ENCODE results near the gene TENT4A.
A peak's percentile ranks its signal among the peaks of the same experiment; 100 is the strongest.

TENT4A gene

DNA sequence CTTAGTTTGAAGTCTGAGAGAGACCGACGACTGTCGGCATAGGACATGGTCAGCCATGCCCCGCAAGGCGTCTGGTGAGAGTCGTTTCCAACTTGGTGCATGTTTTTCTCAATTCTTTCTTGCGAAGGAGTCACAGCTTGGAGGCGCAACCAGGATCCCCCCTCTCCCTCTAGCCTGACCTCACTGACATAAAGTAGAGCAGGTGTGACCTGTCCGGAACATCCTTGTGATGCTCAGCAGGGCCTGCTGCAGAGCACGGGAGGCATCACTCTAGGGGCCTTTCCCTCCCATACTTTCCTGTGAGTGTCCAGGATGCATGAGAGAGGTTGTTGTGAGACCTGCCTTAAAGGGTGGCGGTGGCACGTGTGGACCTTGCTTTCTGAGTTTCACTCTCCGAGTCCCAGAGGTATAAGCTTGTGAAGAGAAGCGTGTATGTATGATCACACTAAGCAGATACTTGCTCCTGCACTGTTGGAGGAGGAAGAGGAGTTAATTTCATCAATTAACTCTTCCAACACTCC is 5.0 kb downstream of the TENT4A start:
- DNase-seq (ENCODE audit: low read depth): no peak

DNA sequence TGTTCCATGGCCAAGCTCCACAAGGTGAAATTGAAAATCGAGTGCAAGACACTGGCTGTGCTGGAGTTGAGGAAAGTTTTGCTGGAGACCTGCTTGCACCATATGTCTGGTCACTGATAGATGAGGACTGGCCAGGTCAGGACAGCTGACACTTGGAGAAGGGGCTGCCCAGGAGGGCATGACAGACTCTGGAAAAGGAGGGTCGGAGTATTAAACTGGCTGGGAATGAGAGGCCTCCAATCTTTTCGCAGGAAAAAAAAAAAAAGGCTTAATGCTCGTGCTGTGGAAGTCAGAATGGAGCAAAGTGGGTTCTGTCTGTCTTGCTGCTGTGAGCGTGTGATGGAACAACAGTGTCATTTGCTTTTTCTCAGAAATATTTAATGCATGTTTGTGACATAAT is 5.5 kb downstream of the TENT4A start:
- DNase-seq (ENCODE audit: low read depth): no peak

DNA sequence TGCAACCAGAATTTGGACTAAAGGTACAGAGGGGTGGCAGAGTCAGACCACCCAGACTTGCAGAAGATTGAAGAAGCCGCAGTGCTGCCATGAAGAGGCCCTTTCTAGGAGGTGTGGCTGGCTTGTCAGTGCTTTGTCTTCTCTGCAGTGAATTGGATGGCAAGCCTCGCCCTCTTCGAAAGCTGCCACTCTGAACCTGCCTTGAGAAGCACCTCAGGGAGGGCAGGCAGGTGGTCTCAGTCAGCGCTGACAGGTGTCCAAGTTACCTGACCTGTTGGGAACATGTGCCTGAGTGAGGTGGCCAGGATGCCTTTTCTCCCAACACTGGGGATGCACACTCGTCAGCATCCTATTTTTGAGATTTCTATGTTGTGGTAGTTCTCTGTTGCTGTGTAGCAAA is 6.2 kb downstream of the TENT4A start:
- DNase-seq (ENCODE audit: low read depth): no peak

DNA sequence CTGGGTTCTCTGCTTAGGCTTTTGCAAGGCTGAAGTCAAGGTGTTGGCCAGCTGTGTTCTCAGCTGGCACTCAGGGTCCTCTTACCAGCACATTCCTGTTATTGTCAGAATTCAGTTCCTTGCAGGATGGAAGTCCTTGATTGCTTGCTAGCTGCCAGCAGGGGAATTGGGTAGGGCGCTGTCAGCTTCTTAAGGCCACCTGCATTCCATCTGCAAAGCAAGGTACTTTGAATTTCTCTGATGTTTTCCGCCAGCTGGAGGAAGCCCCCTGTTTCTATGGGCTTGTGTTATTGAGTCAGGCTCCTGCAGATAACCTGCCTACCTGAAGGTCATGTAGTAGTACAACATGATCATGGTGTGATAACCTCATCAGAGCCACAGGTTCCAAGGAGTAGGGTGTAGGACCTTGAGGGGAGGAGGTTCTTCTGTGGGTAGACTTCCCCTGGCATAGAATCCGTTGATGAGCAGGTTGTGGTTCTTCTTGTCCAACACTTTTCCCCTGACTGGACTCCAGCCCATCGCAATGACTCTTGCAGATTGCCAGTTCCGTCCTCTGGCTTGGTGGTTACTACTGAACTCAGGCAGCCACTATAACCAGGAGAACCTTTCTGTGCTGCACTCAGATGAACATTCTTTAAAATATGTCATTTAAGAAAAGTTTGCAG is 6.8 kb downstream of the TENT4A start:
- no peak for DNase-seq (ENCODE audit: low read depth)

DNA sequence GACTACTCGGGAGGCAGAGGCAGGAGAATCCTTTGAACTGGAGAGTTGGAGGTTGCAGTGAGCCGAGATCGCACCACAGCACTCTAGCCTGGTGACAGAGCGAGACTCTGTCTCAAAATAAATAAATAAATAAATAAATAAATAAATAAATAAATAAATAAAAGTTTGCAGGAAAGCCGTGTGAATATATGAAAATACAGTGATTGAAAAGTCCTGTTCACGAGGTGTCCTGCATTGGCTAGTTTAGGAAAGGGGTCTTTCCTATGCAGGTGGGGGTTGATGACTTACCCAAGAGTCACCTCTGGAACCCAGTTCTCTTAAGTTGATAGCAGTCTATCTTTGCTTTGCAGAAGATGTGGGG is 7.3 kb downstream of the TENT4A start:
- no peak for DNase-seq (ENCODE audit: low read depth)

DNA sequence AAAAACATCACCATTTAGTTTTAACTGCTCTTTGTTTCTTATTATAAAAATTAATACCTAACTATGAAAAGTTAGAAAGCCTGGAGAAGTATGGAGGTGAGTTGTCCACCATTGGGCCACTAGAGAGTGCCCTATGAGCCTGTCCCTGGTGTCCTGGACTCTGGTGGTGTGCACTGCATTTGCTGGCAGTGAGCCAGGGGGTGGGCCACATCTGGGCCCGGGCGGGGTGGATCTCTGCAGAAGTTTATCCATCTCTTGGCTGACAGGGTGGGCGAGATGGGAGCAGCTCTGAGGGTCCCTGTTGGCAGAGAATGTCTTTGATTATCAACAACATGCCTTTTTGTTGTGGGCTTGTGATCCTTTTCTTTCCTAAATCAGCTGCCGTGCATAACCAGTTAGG is 8.2 kb downstream of the TENT4A start:
- no peak for DNase-seq (ENCODE audit: low read depth)

DNA sequence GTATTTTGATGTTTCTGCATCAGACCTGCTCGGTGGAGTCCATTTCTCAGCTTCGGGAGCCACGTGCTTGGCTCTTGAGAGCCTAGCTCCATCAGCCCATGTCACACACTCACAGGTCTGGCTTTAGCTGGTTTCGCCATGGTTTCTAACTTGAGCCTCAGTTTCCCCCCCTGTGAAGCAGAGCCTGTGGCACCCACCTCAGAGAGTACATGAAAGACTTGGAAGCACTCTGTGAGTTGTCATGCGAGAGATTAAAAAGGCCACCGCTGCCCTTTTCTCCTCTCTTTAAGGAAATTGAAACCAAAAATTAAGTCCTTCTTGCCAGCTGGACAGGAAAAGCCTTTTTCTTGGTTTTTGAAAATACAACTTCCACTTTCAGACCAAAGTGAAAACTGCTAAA is 8.8 kb downstream of the TENT4A start:
- no peak for DNase-seq (ENCODE audit: low read depth)

GRCh38 chr5:6723122-6723815 is 10.0 kb downstream of the TENT4A start:
- DNase-seq (ENCODE audit: low read depth): no peak

- DNase-seq (ENCODE audit: low read depth): no peak
These were observed 10.6 kb downstream of the TENT4A start for GRCh38 chr5:6723816-6724300.

DNA sequence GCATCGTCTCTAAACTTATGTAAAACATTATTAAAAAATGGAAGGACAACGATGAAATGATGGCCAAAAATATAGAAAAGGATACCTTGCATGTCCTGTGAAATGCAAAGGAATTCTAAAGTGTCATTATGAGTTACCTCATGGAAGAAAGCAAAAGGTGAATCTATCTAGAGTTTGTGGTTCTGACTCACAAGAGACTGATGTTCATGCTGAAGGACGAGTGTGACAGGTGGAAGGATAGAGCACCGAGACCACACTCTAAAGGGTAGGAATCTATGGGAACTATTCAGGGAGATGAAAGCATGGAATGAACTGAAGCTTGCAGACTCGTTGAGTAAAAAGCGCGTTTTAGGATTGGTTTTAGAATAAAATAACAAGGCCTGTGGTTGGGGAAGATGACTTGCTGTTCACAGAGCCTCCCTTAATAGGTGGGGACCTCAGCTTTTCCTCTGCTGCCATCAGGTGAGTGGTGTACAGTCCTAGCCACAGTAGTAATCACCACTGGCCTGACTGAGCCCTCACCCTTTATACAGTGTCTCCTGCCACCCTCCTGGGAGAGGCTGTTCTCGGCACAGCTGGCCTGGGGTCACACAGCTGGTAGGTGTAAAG is 11.2 kb downstream of the TENT4A start:
- DNase-seq (ENCODE audit: low read depth): no peak

- DNase-seq (ENCODE audit: low read depth): no peak
These were observed 12.2 kb downstream of the TENT4A start for GRCh38 chr5:6725421-6725820.

- no peak for DNase-seq (ENCODE audit: low read depth)
These were observed 12.8 kb downstream of the TENT4A start for GRCh38 chr5:6726006-6726405.

- DNase-seq (ENCODE audit: low read depth): no peak
These were observed 14.0 kb downstream of the TENT4A start for GRCh38 chr5:6727231-6727630.

GRCh38 chr5:6728011-6728794 is 15.0 kb downstream of the TENT4A start:
- no peak for DNase-seq (ENCODE audit: low read depth)

DNA sequence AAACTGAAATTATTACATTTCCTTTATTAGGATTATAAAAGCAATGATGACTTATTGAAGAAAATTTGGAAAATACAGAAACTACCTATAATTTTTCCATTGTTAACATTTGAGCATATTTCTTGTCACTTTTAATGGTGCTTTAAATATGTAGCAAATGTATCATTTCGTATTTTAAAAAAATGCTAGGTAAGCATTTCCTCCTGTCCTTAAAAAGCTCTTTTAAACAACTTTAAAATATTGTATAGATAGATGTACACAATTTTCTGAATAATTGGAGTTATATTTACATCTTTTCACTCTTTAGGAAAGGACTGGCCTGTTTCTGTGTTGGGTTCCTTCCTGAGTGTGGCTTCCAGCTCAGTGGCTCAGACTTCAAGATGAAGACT is 15.6 kb downstream of the TENT4A start:
- no peak for DNase-seq (ENCODE audit: low read depth)

- no peak for DNase-seq (ENCODE audit: low read depth)
These were observed 16.4 kb downstream of the TENT4A start for GRCh38 chr5:6729386-6730310.

GRCh38 chr5:6730407-6730806 is 17.2 kb downstream of the TENT4A start:
- DNase-seq (ENCODE audit: low read depth): no peak

DNA sequence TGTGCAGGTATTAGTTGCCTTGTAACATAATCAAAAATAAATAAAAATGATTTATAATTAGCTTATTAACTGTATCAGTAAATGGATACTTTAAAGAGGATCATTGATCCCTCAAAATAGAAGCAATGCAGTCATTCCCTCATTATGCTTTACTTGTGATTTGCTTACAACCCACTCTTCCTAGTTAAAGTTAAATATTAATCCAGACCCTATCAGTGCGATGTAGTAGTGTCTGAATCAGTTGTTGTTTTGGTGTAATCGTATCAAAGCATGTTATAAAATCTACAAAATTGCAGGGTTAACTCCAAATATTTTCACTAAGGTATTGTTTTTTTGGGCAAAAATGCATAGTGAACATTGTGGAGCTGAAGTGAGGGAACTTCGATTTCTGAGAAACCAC is 17.6 kb downstream of the TENT4A start:
- no peak for DNase-seq (ENCODE audit: low read depth)

DNA sequence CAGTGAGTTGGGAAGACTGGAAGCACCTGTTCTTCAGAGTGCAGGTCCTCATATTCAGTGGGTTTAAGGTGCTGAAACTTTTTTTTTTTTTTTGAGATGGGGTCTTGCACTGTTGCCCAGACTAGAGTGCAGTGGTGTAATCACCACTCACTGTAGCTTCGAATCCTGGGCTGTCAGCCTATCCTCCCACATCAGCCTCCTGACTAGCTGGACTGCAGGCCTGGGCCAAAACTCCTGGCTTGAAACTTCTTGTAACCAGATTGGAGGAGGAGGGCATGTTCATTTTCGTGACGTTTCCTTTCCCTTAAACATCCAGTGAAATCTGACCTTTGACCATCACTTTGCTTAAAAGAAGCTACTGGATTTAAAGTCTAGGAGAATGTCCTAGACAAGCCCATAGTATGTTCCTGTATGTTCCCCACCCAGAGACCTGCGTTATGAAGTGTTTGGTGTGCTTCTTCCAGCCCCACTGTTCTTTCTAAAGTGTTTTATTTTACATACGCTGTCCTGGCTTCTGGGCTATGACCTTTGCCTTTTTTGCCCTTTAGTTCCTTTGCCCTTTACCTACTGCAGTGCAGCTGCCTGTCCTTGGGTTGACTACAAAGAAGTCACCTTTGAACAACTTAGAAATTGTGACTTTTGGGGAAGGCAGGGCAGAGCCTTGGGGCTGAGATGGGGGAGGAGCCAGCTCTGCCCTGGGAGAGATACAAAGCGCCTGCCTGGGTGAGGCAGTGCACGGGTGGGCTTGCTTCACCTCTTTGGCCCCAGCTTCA is 18.4 kb downstream of the TENT4A start:
- no peak for DNase-seq (ENCODE audit: low read depth)

DNA sequence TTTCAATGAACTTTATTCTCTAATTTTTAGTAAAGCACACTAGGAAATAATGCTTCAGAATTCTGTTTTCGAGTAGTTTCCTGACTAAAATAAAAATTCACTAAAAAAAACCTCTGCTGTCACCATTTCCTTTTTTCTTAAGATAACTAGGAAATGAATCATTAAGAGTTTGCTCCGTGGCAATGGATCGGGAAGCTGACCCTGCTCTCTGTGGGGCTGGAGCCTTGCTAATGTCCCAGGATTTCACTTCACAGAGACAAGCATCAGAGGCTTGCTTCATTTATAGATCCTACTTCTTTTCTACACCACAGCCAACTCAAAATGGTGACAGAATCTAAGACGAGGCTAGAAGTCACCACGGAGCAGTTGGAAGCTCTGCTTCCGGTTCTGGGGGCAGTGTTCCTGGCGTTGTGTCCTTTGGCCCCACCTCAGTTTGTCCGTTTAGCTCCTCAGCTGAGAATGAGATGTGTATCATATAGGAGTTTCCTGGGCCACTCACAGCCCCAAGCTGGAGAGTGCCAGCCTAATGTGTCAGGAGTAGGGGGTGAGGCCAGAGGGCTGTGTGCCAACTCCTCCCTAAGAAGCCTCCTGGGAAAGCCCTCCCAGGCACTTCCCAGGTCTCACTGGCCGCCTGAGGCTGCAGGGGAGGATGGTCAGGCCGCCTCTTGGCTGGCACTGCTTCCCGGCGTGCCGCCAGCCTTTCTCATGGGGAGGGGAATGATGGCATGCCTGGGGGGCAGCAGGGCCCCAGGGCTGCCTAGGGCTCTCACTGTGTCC is 19.6 kb downstream of the TENT4A start:
- peak; percentile 81 for DNase-seq (ENCODE audit: low read depth)
